SK-N-SH (cell line): ENCODE measurements around the gene CAPN10.

Source experiments
- CHD2 ChIP-seq: fragments of 150-350 bp; IDR thresholded peaks from 2 replicates; pipeline ENCODE4 v1.6.1; 2018; ENCODE audit warnings: low read length; ENCODE audit not compliant: partially characterized antibody
- ELF1 ChIP-seq: IDR thresholded peaks from 2 replicates; pipeline ENCODE4 v1.4.0; 2012
- EP300 ChIP-seq, 2 experiments: IDR thresholded peaks; 2 replicates each; pipeline versions ENCODE4 v1.4.0 to v1.6.1; 2012; ENCODE audit warnings: borderline replicate concordance in 1 of 2, low read depth in 1 of 2, low read length in 1 of 2
- EZH2phosphoT487 ChIP-seq: fragments of 200-600 bp; sonication (generic); IDR thresholded peaks from 2 replicates; pipeline ENCODE4 v1.6.1; 2017; ENCODE audit warnings: low read depth, mixed run types, mild to moderate bottlenecking, antibody characterized with exemption, moderate library complexity, borderline replicate concordance
- FOXJ3 ChIP-seq: sonication (generic); formaldehyde crosslinking; IDR thresholded peaks from 2 replicates; pipeline ENCODE4 v1.5.1; 2020; ENCODE audit warnings: mild to moderate bottlenecking, missing genetic modification reagents
- JUND ChIP-seq: IDR thresholded peaks from 2 replicates; pipeline ENCODE4 v1.4.0; 2012
- MAX ChIP-seq: IDR thresholded peaks from 2 replicates; pipeline ENCODE4 v1.4.0; 2012; ENCODE audit warnings: low read depth
- REST ChIP-seq: IDR thresholded peaks from 2 replicates; pipeline ENCODE4 v1.6.1; 2012; ENCODE audit warnings: mild to moderate bottlenecking, low read depth, low read length, moderate library complexity
- RFX5 ChIP-seq: IDR thresholded peaks from 2 replicates; pipeline ENCODE4 v1.6.1; 2012; ENCODE audit warnings: mild to moderate bottlenecking, improper control_type of control experiment, low read length
- RXRA ChIP-seq: IDR thresholded peaks from 2 replicates; pipeline ENCODE4 v1.4.0; 2012; ENCODE audit warnings: low read depth, mild to moderate bottlenecking, borderline replicate concordance
- SIN3A ChIP-seq: IDR thresholded peaks from 2 replicates; pipeline ENCODE4 v1.6.1; 2012; ENCODE audit warnings: low read depth, mild to moderate bottlenecking, low read length, moderate library complexity, borderline replicate concordance
- SMC3 ChIP-seq: IDR thresholded peaks from 2 replicates; pipeline ENCODE4 v1.6.1; 2012; ENCODE audit warnings: low read depth, low read length, improper control_type of control experiment
- TCF12 ChIP-seq: IDR thresholded peaks from 2 replicates; pipeline ENCODE4 v1.4.0; 2012
- TF ChIP-seq, protein P1 (sequence below): fragments of 200-600 bp; sonication (generic); IDR thresholded peaks from 2 replicates; pipeline ENCODE4 v1.6.1; 2017; ENCODE audit warnings: antibody characterized with exemption, mild to moderate bottlenecking, moderate library complexity

DNA sequence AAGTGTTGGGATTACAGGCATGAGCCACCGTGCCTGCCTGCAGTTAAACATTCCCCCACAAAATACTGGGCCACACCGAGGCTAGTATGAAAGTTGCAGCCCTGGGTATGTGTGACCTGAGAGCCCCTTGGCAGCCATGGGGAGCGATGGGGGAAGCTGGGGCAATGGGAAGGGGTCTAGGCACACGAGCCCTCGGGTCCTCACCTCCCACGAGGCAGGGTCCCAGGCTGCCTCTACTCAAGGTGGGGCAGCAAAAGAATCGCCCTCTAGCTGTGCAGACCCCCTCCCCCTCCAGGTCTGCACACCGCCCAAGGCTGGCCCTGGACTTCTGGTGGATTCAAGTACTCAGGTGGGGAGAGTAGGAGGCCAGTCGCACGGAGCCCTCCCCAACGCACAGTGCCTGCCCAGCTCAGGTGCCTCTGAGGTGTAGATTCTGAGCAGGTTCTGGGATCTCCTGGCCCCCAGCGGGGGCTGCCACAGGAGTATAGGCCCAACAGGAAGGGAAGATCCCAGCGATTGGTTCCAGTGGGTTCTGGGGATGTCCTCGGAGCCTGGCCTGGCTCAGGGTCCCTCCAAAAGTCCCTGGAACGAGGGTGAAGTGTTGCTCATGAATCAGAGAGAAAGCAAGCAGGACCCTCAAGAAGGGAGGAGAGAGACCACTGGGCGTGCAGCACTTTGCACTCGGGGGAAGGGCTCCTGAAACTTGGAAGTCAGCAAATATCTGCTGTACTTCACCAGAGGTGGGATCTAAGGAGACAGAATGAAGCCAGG is 41.4 kb downstream of the CAPN10 start:
- TF ChIP-seq FOXJ3 (CRISPR knock-in tag) (no peak), EZH2phosphoT487 (no peak), EP300 (IDR thresholded peaks at IDR 0.05; ENCODE audit: borderline replicate concordance in 1 of 2, low read depth in 1 of 2, low read length in 1 of 2) (no peak), RXRA (no peak), JUND (no peak), SMC3 (no peak), CHD2 (no peak), ELF1 (no peak), SIN3A (no peak), RFX5 (no peak), TCF12 (no peak), REST (no peak), MAX (no peak)
- TF ChIP-seq, protein P1, sequence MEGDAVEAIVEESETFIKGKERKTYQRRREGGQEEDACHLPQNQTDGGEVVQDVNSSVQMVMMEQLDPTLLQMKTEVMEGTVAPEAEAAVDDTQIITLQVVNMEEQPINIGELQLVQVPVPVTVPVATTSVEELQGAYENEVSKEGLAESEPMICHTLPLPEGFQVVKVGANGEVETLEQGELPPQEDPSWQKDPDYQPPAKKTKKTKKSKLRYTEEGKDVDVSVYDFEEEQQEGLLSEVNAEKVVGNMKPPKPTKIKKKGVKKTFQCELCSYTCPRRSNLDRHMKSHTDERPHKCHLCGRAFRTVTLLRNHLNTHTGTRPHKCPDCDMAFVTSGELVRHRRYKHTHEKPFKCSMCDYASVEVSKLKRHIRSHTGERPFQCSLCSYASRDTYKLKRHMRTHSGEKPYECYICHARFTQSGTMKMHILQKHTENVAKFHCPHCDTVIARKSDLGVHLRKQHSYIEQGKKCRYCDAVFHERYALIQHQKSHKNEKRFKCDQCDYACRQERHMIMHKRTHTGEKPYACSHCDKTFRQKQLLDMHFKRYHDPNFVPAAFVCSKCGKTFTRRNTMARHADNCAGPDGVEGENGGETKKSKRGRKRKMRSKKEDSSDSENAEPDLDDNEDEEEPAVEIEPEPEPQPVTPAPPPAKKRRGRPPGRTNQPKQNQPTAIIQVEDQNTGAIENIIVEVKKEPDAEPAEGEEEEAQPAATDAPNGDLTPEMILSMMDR, result no peak
